Spinal cord (tissue), 10 donors: Measurements from ENCODE around the gene VIL1. TPM values are rescaled to one million over a fixed set of nuclear protein-coding genes. Genes with fewer than 3 reads are reported as not detected.

ENCODE experiments used
- DNase-seq, 6 donors: peaks; one replicate each; pipeline versions ENCODE4 v3.0.0 to v3.0.0-alpha.2; 2013 to 2015; ENCODE audit warnings: low spot score in 6 of 6, low read depth in 4 of 6
- H3K27ac ChIP-seq: one replicate; pipeline ENCODE4 v1.5.1; 2013; ENCODE audit warnings: low read depth, low read length, control low read depth
- H3K27me3 ChIP-seq: one replicate; pipeline ENCODE4 v1.6.1; 2013; ENCODE audit warnings: low read length; ENCODE audit not compliant: control insufficient read depth, insufficient read depth
- H3K36me3 ChIP-seq: one replicate; pipeline ENCODE4 v1.6.1; 2013; ENCODE audit warnings: low read length; ENCODE audit not compliant: control insufficient read depth, insufficient read depth
- H3K4me1 ChIP-seq: one replicate; pipeline ENCODE4 v1.6.1; 2013; ENCODE audit warnings: low read length; ENCODE audit not compliant: control insufficient read depth, insufficient read depth
- H3K4me3 ChIP-seq: one replicate; pipeline ENCODE4 v1.5.1; 2013; ENCODE audit warnings: low read depth, low read length, control low read depth
- H3K9me3 ChIP-seq: one replicate; pipeline ENCODE4 v1.6.1; 2013; ENCODE audit warnings: low read length; ENCODE audit not compliant: control insufficient read depth, insufficient read depth
- WGBS: methylation state at CpG from one replicate; pipeline ENCODE4 v1.1.5; 2013; ENCODE audit warnings: missing lambda C conversion rate; ENCODE audit not compliant: insufficient coverage; 5-methylcytosine and 5-hydroxymethylcytosine counted together
- polyA plus RNA-seq, 2 donors: library from polyadenylated mRNA; unstranded; fragments of 120-200 nt; gene quantifications; one replicate each; pipeline ENCODE4 v1.2.1, GENCODE V29; 2013; ENCODE audit not compliant: insufficient read length in 2 of 2
- total RNA-seq, 2 donors: library from RNA; depleted of rRNA in 1 of 2; stranded (reverse); fragments of 120-200 nt in 1 of 2; fragments of >200 nt in 1 of 2; gene quantifications; one replicate each; pipeline versions ENCODE4 v1.2.3 to v1.2.4, GENCODE V29; 2013 to 2014
- donor health status: healthy.

Gene VIL1
- total and polyA plus RNA-seq, 4 donors = 0.11 to 1.3 (median 0.48) TPM; not detected in 1

- WGBS = 86% methylated on average over 9 of the region's 10 CpGs
- Histone ChIP-seq H3K27me3 (peaks cover 10% of the 10 kb centered on the region), H3K4me3 (no peak overlapping the region), H3K4me1 (peaks cover 17% of the 10 kb centered on the region), H3K9me3 (no peaks in the 10 kb centered on the region), H3K27ac (no peak overlapping the region), H3K36me3 (no peaks in the 10 kb centered on the region)
- no peak for DNase-seq
Observed at GRCh38 chr2:218383892-218384519, 34.9 kb upstream of the VIL1 start.

- H3K9me3 ChIP-seq = no peaks in the 10 kb centered on the region
- WGBS = 86% methylated on average over 8 of the region's 9 CpGs
- H3K27ac ChIP-seq = no peak overlapping the region
- peaks cover 17% of the 10 kb centered on the region for H3K4me1 ChIP-seq
- H3K4me3 ChIP-seq = no peak overlapping the region
- no peaks in the 10 kb centered on the region for H3K36me3 ChIP-seq
- DNase-seq = no peak
- peaks cover 10% of the 10 kb centered on the region for H3K27me3 ChIP-seq
Observed at GRCh38 chr2:218384975-218385374, 33.9 kb upstream of the VIL1 start.

GRCh38 chr2:218386505-218387368 is 32.2 kb upstream of the VIL1 start:
- Histone ChIP-seq H3K36me3 (no peaks in the 10 kb centered on the region), H3K4me1 (peaks cover 17% of the 10 kb centered on the region), H3K27me3 (peaks cover 10% of the 10 kb centered on the region), H3K9me3 (no peaks in the 10 kb centered on the region), H3K4me3 (no peak overlapping the region), H3K27ac (peak overlapping the region; percentile 57)
- DNase-seq = no peak
- WGBS = 67% methylated on average over 14 of the region's 23 CpGs

GRCh38 chr2:218387369-218388194 is 31.3 kb upstream of the VIL1 start:
- H3K27me3 ChIP-seq = peaks cover 10% of the 10 kb centered on the region
- WGBS = 2% methylated on average over 17 of the region's 38 CpGs

GRCh38 chr2:218389333-218390150 is 29.4 kb upstream of the VIL1 start:
- WGBS = 89% methylated on average over 17 of the region's 17 CpGs

More at GRCh38 chr2:218387369-218388194, 31.3 kb upstream of the VIL1 start:
- no peaks in the 10 kb centered on the region for H3K9me3 ChIP-seq
- no peaks in the 10 kb centered on the region for H3K36me3 ChIP-seq
- peaks cover 17% of the 10 kb centered on the region for H3K4me1 ChIP-seq
- peak in 2 of 6 donors; percentile 80 to 81 for DNase-seq
- peak overlapping the region; percentile 44 for H3K4me3 ChIP-seq
- peak overlapping the region; percentile 57 for H3K27ac ChIP-seq

GRCh38 chr2:218391202-218391601 is 27.7 kb upstream of the VIL1 start:
- Histone ChIP-seq H3K36me3 (no peaks in the 10 kb centered on the region), H3K4me1 (peaks cover 24% of the 10 kb centered on the region), H3K27me3 (peaks cover 10% of the 10 kb centered on the region), H3K9me3 (no peaks in the 10 kb centered on the region), H3K4me3 (no peak overlapping the region), H3K27ac (no peak overlapping the region)
- WGBS = 92% methylated on average over 22 of the region's 23 CpGs
- no peak for DNase-seq

More at GRCh38 chr2:218389333-218390150, 29.4 kb upstream of the VIL1 start:
- H3K4me3 ChIP-seq = no peak overlapping the region
- peaks cover 17% of the 10 kb centered on the region for H3K4me1 ChIP-seq
- no peaks in the 10 kb centered on the region for H3K9me3 ChIP-seq
- H3K36me3 ChIP-seq = no peaks in the 10 kb centered on the region
- H3K27me3 ChIP-seq = peaks cover 10% of the 10 kb centered on the region
- DNase-seq = no peak
- no peak overlapping the region for H3K27ac ChIP-seq

- Histone ChIP-seq H3K9me3 (no peaks in the 10 kb centered on the region), H3K4me1 (peaks cover 27% of the 10 kb centered on the region), H3K4me3 (no peak overlapping the region), H3K36me3 (no peaks in the 10 kb centered on the region), H3K27ac (no peak overlapping the region), H3K27me3 (peaks cover 15% of the 10 kb centered on the region)
- no peak for DNase-seq
- 97% methylated on average over 4 of the region's 5 CpGs for WGBS
Observed at GRCh38 chr2:218392459-218392858, 26.5 kb upstream of the VIL1 start.

GRCh38 chr2:218392891-218393462 is 25.9 kb upstream of the VIL1 start:
- 72% methylated on average over 14 of the region's 16 CpGs for WGBS
- H3K27me3 ChIP-seq = peaks cover 16% of the 10 kb centered on the region
- no peaks in the 10 kb centered on the region for H3K36me3 ChIP-seq
- H3K27ac ChIP-seq = no peak overlapping the region
- H3K4me3 ChIP-seq = no peak overlapping the region
- DNase-seq = no peak
- no peaks in the 10 kb centered on the region for H3K9me3 ChIP-seq
- peaks cover 27% of the 10 kb centered on the region for H3K4me1 ChIP-seq
